Esophagus squamous epithelium (tissue), 4 donors: ENCODE measurements around the gene TRPC4.

Experiments
- POLR2A ChIP-seq, 4 donors: fragments of 450-650 bp; IDR thresholded peaks; one replicate each; pipeline ENCODE4 v1.6.1; 2017; ENCODE audit warnings: antibody characterized with exemption in 4 of 4, mild to moderate bottlenecking in 4 of 4, moderate library complexity in 3 of 4
- TF ChIP-seq, protein P1 (sequence below), 6 experiments: fragments of 450-650 bp in 4 of 6; fragments of 200-600 bp in 2 of 6; sonication (generic) in 2 of 6; IDR thresholded peaks; one replicate each; pipeline ENCODE4 v1.5.1; 2016 to 2019; ENCODE audit warnings: antibody characterized with exemption in 6 of 6, mild to moderate bottlenecking in 4 of 6, moderate library complexity in 4 of 6

DNA sequence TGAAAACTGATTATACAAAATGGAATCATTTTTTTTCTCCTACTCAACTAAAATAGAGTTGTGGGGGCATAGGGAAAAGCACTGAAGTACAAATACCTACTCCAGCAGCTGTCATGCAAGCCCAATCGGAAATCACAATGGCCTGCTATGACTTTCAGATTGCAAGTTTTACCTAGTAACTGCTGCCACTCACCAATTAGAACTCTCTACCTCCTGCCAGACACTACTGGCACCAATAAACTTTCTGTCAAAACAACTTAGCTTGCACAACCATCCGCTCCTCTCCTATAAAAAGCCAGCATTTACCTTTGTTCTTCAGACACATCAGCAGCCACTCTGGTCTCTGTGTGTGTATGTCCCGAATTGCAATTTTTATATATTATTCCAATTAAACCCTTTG, 9.3 kb upstream of the TRPC4 start:
- TF ChIP-seq, protein P1, sequence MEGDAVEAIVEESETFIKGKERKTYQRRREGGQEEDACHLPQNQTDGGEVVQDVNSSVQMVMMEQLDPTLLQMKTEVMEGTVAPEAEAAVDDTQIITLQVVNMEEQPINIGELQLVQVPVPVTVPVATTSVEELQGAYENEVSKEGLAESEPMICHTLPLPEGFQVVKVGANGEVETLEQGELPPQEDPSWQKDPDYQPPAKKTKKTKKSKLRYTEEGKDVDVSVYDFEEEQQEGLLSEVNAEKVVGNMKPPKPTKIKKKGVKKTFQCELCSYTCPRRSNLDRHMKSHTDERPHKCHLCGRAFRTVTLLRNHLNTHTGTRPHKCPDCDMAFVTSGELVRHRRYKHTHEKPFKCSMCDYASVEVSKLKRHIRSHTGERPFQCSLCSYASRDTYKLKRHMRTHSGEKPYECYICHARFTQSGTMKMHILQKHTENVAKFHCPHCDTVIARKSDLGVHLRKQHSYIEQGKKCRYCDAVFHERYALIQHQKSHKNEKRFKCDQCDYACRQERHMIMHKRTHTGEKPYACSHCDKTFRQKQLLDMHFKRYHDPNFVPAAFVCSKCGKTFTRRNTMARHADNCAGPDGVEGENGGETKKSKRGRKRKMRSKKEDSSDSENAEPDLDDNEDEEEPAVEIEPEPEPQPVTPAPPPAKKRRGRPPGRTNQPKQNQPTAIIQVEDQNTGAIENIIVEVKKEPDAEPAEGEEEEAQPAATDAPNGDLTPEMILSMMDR (IDR thresholded peaks at IDR 0.05) = no peak
- no peak for TF ChIP-seq POLR2A (IDR thresholded peaks at IDR 0.05)
